LNCaP clone FGC (cell line): ENCODE data around the gene DPF3.

Experiments used
- DNase-seq: peaks from one replicate; pipeline ENCODE4 v3.0.0-alpha.2; 2011; ENCODE audit warnings: low read depth
- H3K4me3 ChIP-seq: 2 replicates; pipeline ENCODE4 v1.5.1; 2011; ENCODE audit warnings: mild to moderate bottlenecking, low read depth, low read length, control low read depth
- TF ChIP-seq, protein P1 (sequence below): IDR thresholded peaks from 2 replicates; pipeline ENCODE4 v1.5.1; 2012; ENCODE audit warnings: mild to moderate bottlenecking; ENCODE audit not compliant: control insufficient read depth, insufficient read depth; ENCODE audit errors: extremely low read depth

The DPF3 gene

DNA sequence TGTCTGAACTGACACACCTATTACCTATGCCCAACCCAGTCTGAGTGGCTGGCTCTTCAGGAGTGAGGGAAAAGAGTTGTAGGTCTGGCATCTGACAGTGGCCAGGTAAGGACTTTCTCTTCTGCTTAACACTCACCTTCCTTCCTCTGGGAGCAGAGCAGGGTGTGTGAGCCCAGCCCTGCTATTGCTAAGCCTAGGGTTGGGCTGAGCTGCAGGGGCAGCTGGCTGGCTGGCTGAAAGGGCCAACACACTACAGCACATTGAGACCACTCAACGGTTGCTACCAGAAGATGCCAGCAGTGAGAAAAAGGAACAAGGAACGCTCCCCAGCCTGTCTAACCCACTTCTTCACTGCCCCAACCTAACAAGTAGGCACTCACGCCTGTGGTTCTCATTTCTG lies 201.2 kb downstream of the DPF3 start:
- no peak for DNase-seq
- TF ChIP-seq, protein P1, sequence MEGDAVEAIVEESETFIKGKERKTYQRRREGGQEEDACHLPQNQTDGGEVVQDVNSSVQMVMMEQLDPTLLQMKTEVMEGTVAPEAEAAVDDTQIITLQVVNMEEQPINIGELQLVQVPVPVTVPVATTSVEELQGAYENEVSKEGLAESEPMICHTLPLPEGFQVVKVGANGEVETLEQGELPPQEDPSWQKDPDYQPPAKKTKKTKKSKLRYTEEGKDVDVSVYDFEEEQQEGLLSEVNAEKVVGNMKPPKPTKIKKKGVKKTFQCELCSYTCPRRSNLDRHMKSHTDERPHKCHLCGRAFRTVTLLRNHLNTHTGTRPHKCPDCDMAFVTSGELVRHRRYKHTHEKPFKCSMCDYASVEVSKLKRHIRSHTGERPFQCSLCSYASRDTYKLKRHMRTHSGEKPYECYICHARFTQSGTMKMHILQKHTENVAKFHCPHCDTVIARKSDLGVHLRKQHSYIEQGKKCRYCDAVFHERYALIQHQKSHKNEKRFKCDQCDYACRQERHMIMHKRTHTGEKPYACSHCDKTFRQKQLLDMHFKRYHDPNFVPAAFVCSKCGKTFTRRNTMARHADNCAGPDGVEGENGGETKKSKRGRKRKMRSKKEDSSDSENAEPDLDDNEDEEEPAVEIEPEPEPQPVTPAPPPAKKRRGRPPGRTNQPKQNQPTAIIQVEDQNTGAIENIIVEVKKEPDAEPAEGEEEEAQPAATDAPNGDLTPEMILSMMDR: no peak
- H3K4me3 ChIP-seq: no peak overlapping the region

DNA sequence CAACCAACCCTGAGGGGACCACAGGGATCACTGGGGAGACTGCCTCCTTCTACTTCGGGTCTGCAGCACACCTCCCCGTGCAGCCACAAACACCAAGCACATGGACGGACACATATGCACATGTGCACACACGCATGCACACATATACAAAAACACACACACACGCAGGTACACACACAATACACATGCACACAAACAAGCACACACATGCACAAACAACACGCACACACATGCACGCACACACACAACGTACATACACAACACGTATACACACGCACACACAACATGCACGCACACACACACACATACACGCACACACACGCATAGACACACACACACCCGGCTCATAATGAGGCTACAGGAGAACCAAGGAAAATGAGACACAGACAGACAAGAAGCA lies 203.6 kb downstream of the DPF3 start:
- no peak overlapping the region for H3K4me3 ChIP-seq
- TF ChIP-seq, protein P1: no peak
- DNase-seq: no peak

DNA sequence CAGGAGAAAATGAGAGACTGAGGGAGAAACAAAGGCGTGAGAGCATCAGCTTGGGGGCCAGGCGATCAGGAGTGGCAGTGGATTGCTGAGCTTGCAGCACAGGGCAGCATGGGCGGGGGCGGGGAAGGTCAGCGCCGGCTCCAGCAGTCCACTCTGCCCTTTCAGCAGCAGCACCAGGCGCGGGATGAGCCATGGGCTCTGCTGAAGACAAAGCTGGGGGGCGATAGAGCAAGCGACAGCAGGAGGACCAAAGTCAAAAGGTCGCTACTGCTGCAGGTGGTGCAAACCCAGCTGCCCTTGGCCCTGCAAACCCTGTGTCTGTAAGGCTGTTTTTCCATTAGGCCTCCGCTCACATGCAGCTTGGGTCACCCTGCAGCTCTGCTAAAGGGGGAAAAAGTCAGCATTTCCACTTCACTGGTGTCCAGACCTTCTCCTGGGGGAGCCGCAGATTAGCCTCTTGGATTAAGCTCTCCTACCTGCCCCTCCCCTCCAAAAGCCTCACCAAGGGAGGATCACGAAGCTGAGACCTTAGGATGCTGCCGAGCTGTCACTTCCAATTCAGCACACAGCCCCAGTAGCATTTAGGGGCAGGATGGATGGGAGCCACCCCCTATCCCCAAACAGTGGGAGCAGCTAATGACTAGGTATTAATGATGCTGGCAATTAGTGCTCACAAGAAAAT lies 204.8 kb downstream of the DPF3 start:
- TF ChIP-seq, protein P1: no peak
- no peak for DNase-seq

DNA sequence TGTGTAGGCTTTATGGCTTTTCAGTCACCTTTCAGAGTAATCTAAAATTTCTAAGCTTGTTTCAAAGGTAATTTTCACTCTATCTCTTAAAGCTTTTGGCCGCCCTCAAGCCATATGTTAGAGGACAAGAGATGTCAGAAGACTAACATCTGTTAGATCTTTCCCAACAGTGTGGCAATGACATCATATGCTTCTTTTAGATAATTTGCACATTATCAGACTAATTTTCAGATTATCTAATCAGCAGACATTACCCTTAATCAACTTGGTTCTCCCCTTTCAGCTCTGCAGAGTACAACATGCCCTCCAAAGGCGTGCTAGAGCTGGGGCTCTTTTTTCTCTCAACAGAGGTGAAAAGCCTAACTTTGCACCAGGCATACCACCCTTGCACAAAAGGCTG lies 207.1 kb downstream of the DPF3 start:
- no peak for DNase-seq
- TF ChIP-seq, protein P1: no peak
- no peak overlapping the region for H3K4me3 ChIP-seq

More for the DNA sequence above, 204.8 kb downstream of the DPF3 start:
- H3K4me3 ChIP-seq: no peak overlapping the region

DNA sequence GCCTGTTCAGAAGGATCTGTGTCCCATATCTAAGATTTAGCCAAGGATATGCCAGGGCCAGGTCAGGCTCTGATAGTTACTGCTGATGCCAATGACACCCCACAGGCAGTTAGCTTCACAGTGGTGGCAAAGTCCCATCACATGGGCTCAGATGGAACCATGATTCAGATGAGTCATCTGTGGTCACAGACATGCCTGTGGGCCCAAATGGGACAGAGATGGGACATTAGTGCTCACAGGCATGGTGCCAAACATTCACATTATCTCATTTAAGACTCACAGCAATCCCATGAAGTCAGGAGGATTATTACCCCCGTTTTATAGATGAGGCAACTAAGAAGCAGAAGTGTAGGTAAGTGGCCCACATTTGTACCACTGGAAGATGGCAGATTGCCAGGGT lies 207.8 kb downstream of the DPF3 start:
- TF ChIP-seq, protein P1: no peak
- DNase-seq: no peak

DNA sequence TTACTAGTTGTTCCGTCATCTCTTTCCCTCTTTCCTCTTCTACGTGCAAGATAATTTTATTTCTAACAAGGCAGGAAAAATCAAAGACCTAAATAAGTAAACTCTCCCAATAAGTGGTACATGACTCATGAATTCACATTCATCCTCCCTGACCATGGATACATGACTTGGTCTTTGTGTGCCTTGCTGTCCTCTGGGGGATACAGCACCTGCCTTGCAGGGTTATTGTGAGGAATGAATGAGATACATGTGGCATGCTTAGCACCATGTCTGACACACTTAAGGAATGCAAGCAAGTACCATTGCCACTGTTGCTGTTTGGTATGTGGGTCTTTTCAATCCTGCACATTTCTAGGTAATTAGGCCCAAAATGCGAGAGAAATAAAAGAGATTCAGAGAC lies 208.4 kb downstream of the DPF3 start:
- DNase-seq: no peak
- TF ChIP-seq, protein P1: no peak
- H3K4me3 ChIP-seq: no peak overlapping the region

More for the DNA sequence above, 207.8 kb downstream of the DPF3 start:
- no peak overlapping the region for H3K4me3 ChIP-seq

DNA sequence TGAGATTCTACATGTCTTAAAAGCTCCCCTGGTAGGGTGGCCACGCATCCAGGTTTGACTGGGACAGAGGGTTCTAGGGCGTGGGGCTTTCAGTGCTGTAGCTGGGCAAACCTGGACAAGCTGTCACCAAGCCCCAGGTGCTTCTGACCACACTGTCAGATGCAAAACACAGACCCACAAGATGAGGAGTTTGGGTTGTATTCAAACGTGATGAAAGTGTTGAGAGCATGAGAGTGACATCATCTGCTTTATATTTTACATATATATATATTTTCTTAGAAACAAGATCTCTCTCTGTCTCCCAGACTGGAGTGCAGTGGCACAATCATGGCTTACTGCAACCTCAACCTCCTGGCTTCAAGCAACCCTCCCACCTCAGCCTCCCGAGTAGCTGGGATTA lies 210.1 kb downstream of the DPF3 start:
- TF ChIP-seq, protein P1: no peak
- DNase-seq: no peak

More for the DNA sequence above, 210.1 kb downstream of the DPF3 start:
- no peak overlapping the region for H3K4me3 ChIP-seq
